Astrocyte (in vitro differentiated cells and primary cell): ENCODE data around the gene LRR1. TPM values are rescaled to one million over a fixed set of nuclear protein-coding genes. Genes with fewer than 3 reads are reported as not detected.

Experiments used
- DNase-seq: peaks from one replicate; pipeline ENCODE4 v3.0.0-alpha.2; 2010; ENCODE audit warnings: low read depth
- FAIRE-seq: peaks from 2 replicates; lab custom pipeline; 2011; peaks lifted over from hg19 to GRCh38; lab: Jason Lieb, UNC
- H2AFZ ChIP-seq: 2 replicates; pipeline ENCODE4 v1.6.0; 2012; ENCODE audit warnings: low read depth, low read length, inconsistent platforms
- H3K27ac ChIP-seq: 2 replicates; pipeline ENCODE4 v1.5.1; 2011; ENCODE audit warnings: low read depth, low read length, inconsistent platforms
- H3K27me3 ChIP-seq: 2 replicates; pipeline ENCODE4 v1.6.0; 2011; ENCODE audit warnings: low read length, inconsistent platforms; ENCODE audit not compliant: insufficient read depth
- H3K36me3 ChIP-seq: 2 replicates; pipeline ENCODE4 v1.5.1; 2011; ENCODE audit warnings: low read length, inconsistent platforms; ENCODE audit not compliant: insufficient read depth
- H3K4me1 ChIP-seq: 2 replicates; pipeline ENCODE4 v1.5.1; 2011; ENCODE audit warnings: low read length, inconsistent platforms; ENCODE audit not compliant: insufficient read depth
- H3K4me2 ChIP-seq: 2 replicates; pipeline ENCODE4 v1.6.0; 2012; ENCODE audit warnings: low read length, inconsistent platforms
- H3K4me3 ChIP-seq: 2 replicates; pipeline ENCODE4 v1.5.1; 2011; ENCODE audit warnings: low read depth, mild to moderate bottlenecking, low read length, inconsistent platforms; ENCODE audit not compliant: insufficient read depth
- H3K79me2 ChIP-seq: 2 replicates; pipeline ENCODE4 v1.6.0; 2012; ENCODE audit warnings: mild to moderate bottlenecking, low read length, inconsistent platforms; ENCODE audit not compliant: insufficient read depth
- H3K9ac ChIP-seq: 2 replicates; pipeline ENCODE4 v1.6.0; 2012; ENCODE audit warnings: mild to moderate bottlenecking, low read length, inconsistent platforms
- H3K9me3 ChIP-seq: 2 replicates; pipeline ENCODE4 v1.5.1; 2012; ENCODE audit warnings: low read depth, mild to moderate bottlenecking, low read length, inconsistent platforms; ENCODE audit not compliant: insufficient read depth
- H4K20me1 ChIP-seq: 2 replicates; pipeline ENCODE4 v1.6.0; 2012; ENCODE audit warnings: low read length, inconsistent platforms; ENCODE audit not compliant: insufficient read depth
- H3K27ac Mint-ChIP-seq: one replicate; pipeline ENCODE4 v1.8.0; 2021; ENCODE audit warnings: mild to moderate bottlenecking, mixed read lengths; ENCODE audit not compliant: unreplicated experiment
- H3K27me3 Mint-ChIP-seq: one replicate; pipeline ENCODE4 v1.8.0; 2021; ENCODE audit warnings: low read depth, mixed read lengths; ENCODE audit not compliant: unreplicated experiment
- H3K36me3 Mint-ChIP-seq: one replicate; pipeline ENCODE4 v1.8.0; 2021; ENCODE audit warnings: low read depth, mixed read lengths; ENCODE audit not compliant: unreplicated experiment
- H3K4me1 Mint-ChIP-seq: one replicate; pipeline ENCODE4 v1.8.0; 2021; ENCODE audit warnings: low read depth, mixed read lengths; ENCODE audit not compliant: unreplicated experiment
- H3K4me3 Mint-ChIP-seq: one replicate; pipeline ENCODE4 v1.8.0; 2021; ENCODE audit warnings: mild to moderate bottlenecking, moderate library complexity, mixed read lengths; ENCODE audit not compliant: unreplicated experiment
- H3K9me3 Mint-ChIP-seq: one replicate; pipeline ENCODE4 v1.8.0; 2021; ENCODE audit warnings: mild to moderate bottlenecking, mixed read lengths; ENCODE audit not compliant: unreplicated experiment
- EZH2 ChIP-seq: IDR thresholded peaks from 2 replicates; pipeline ENCODE4 v1.6.1; 2012; ENCODE audit warnings: mild to moderate bottlenecking, low read length, inconsistent platforms; ENCODE audit not compliant: insufficient read depth
- total RNA-seq: library from RNA; stranded (reverse); gene quantifications from 2 replicates; pipeline ENCODE4 v1.2.1, GENCODE V29; 2021
- TF ChIP-seq, protein P1 (sequence below): IDR thresholded peaks from 2 replicates; pipeline ENCODE4 v1.5.1; 2011; ENCODE audit warnings: low read depth, mild to moderate bottlenecking, inconsistent platforms, low read length, moderate library complexity; ENCODE audit not compliant: insufficient read depth

The LRR1 gene
- total RNA-seq, 1 donor from 2014 or later, result 10.0 TPM

DNA sequence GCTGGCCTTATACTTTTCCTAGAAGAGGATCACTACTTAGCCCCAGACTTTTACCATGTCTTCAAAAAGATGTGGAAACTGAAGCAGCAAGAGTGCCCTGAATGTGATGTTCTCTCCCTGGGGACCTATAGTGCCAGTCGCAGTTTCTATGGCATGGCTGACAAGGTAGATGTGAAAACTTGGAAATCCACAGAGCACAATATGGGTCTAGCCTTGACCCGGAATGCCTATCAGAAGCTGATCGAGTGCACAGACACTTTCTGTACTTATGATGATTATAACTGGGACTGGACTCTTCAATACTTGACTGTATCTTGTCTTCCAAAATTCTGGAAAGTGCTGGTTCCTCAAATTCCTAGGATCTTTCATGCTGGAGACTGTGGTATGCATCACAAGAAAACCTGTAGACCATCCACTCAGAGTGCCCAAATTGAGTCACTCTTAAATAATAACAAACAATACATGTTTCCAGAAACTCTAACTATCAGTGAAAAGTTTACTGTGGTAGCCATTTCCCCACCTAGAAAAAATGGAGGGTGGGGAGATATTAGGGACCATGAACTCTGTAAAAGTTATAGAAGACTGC is 23.4 kb downstream of the LRR1 start:
- peak overlapping the region; percentile 99 for H3K4me2 ChIP-seq
- TF ChIP-seq EZH2, result no peak
- TF ChIP-seq, protein P1, sequence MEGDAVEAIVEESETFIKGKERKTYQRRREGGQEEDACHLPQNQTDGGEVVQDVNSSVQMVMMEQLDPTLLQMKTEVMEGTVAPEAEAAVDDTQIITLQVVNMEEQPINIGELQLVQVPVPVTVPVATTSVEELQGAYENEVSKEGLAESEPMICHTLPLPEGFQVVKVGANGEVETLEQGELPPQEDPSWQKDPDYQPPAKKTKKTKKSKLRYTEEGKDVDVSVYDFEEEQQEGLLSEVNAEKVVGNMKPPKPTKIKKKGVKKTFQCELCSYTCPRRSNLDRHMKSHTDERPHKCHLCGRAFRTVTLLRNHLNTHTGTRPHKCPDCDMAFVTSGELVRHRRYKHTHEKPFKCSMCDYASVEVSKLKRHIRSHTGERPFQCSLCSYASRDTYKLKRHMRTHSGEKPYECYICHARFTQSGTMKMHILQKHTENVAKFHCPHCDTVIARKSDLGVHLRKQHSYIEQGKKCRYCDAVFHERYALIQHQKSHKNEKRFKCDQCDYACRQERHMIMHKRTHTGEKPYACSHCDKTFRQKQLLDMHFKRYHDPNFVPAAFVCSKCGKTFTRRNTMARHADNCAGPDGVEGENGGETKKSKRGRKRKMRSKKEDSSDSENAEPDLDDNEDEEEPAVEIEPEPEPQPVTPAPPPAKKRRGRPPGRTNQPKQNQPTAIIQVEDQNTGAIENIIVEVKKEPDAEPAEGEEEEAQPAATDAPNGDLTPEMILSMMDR, result no peak
- H3K4me1 ChIP-seq, result peaks cover 33% of the 10 kb centered on the region
- H3K4me3 ChIP-seq, result peak overlapping the region; percentile 98
- peak overlapping the region; percentile 77 for H3K27ac Mint-ChIP-seq
- no peaks in the 10 kb centered on the region for H3K27me3 Mint-ChIP-seq
- peak overlapping the region; percentile 98 for H3K9ac ChIP-seq
- peaks cover 10% of the 10 kb centered on the region for H3K36me3 Mint-ChIP-seq
- peaks cover 65% of the 10 kb centered on the region for H4K20me1 ChIP-seq
- H3K4me3 Mint-ChIP-seq, result peak overlapping the region; percentile 98
- H3K27me3 ChIP-seq, result no peaks in the 10 kb centered on the region
- H3K36me3 ChIP-seq, result peaks cover 16% of the 10 kb centered on the region
- no peak overlapping the region for H3K27ac ChIP-seq
- FAIRE-seq, result no peak
- peaks cover 24% of the 10 kb centered on the region for H3K4me1 Mint-ChIP-seq
- no peaks in the 10 kb centered on the region for H3K9me3 Mint-ChIP-seq
- peaks cover 91% of the 10 kb centered on the region for H3K79me2 ChIP-seq
- H2AFZ ChIP-seq, result no peak overlapping the region
- no peak for DNase-seq
- no peaks in the 10 kb centered on the region for H3K9me3 ChIP-seq

DNA sequence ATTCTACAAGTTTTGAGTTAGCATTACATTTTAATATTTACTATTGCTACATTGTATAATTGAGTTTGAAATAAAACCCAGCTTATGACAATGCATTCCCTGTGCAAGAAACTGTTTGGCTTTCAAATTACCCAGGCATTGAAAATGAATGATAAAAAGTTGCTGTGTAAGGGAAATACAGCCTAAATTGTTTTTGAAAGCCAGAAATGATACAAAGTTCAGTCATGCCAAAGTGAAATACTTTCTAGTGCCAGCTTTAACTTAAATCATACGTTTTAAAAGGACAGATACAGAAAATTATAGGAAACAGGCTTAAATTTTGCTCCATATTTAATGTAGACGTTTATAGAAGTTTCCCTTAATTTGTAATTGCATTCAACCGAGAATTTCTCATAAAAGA is 24.6 kb downstream of the LRR1 start:
- Mint-ChIP-seq H3K4me3 (peak overlapping the region; percentile 98), H3K36me3 (peaks cover 8% of the 10 kb centered on the region), H3K9me3 (no peaks in the 10 kb centered on the region), H3K27me3 (no peaks in the 10 kb centered on the region), H3K4me1 (peaks cover 16% of the 10 kb centered on the region), H3K27ac (no peak overlapping the region)
- H3K4me2 ChIP-seq, result peak overlapping the region; percentile 99
- peak overlapping the region; percentile 98 for H3K4me3 ChIP-seq
- peaks cover 80% of the 10 kb centered on the region for H3K79me2 ChIP-seq
- DNase-seq, result no peak
- H3K27ac ChIP-seq, result no peak overlapping the region
- peaks cover 53% of the 10 kb centered on the region for H4K20me1 ChIP-seq
- peak overlapping the region; percentile 98 for H3K9ac ChIP-seq
- H3K27me3 ChIP-seq, result no peaks in the 10 kb centered on the region
- no peak overlapping the region for H2AFZ ChIP-seq
- no peaks in the 10 kb centered on the region for H3K9me3 ChIP-seq
- TF ChIP-seq, protein P1, result no peak
- TF ChIP-seq EZH2, result no peak
- peaks cover 20% of the 10 kb centered on the region for H3K4me1 ChIP-seq
- no peak for FAIRE-seq
- peaks cover 11% of the 10 kb centered on the region for H3K36me3 ChIP-seq
